Liver (tissue), 9 donors: ENCODE measurements around the gene UNC80. TPM values are rescaled to one million over a fixed set of nuclear protein-coding genes. Genes with fewer than 3 reads are reported as not detected.

Experiments used
- DNase-seq: peaks from one replicate; pipeline ENCODE4 v3.0.0-alpha.2; 2017; ENCODE audit warnings: low spot score
- H3K27ac ChIP-seq, 2 donors: one replicate each; pipeline ENCODE4 v1.7.0; 2013; ENCODE audit warnings: inconsistent platforms in 2 of 2, low read length in 2 of 2, control low read depth in 1 of 2, low read depth in 1 of 2, mild to moderate bottlenecking in 1 of 2
- H3K27me3 ChIP-seq, 4 donors: one replicate each; pipeline versions ENCODE4 v1.6.1 to v1.7.0; 2013; ENCODE audit warnings: low read length in 3 of 4, inconsistent platforms in 1 of 4, mild to moderate bottlenecking in 1 of 4, moderate library complexity in 1 of 4; ENCODE audit not compliant: control insufficient read depth in 4 of 4, insufficient read depth in 4 of 4
- H3K36me3 ChIP-seq, 4 donors: one replicate each; pipeline versions ENCODE4 v1.6.1 to v1.7.0; 2013; ENCODE audit warnings: low read length in 3 of 4, mild to moderate bottlenecking in 3 of 4, low read depth in 1 of 4, moderate library complexity in 1 of 4; ENCODE audit not compliant: control insufficient read depth in 4 of 4, insufficient read depth in 3 of 4
- H3K4me1 ChIP-seq, 4 donors: one replicate each; pipeline versions ENCODE4 v1.6.1 to v1.7.0; 2013; ENCODE audit warnings: low read length in 3 of 4, mild to moderate bottlenecking in 3 of 4, moderate library complexity in 1 of 4; ENCODE audit not compliant: control insufficient read depth in 4 of 4, insufficient read depth in 4 of 4
- H3K4me3 ChIP-seq, 3 donors: one replicate each; pipeline versions ENCODE4 v1.6.1 to v1.7.0; 2013; ENCODE audit warnings: low read length in 3 of 3, control low read depth in 1 of 3, low read depth in 1 of 3, mild to moderate bottlenecking in 1 of 3
- H3K9ac ChIP-seq, 2 donors: one replicate each; pipeline ENCODE4 v1.7.0; 2013; ENCODE audit warnings: low read length in 2 of 2, mild to moderate bottlenecking in 2 of 2, moderate library complexity in 2 of 2, control low read depth in 1 of 2, low read depth in 1 of 2
- H3K9me3 ChIP-seq, 4 donors: one replicate each; pipeline versions ENCODE4 v1.6.1 to v1.7.0; 2013; ENCODE audit warnings: low read length in 3 of 4; ENCODE audit not compliant: control insufficient read depth in 4 of 4
- EGR1 ChIP-seq, 2 donors: IDR thresholded peaks; 2 replicates each; pipeline ENCODE4 v1.6.1; 2016 to 2018; ENCODE audit warnings: antibody characterized with exemption in 2 of 2, low read depth in 2 of 2
- FOXA1 ChIP-seq: IDR thresholded peaks from 2 replicates; pipeline ENCODE4 v1.6.1; 2016; ENCODE audit warnings: antibody characterized with exemption
- FOXA2 ChIP-seq: IDR thresholded peaks from 2 replicates; pipeline ENCODE4 v1.6.1; 2016; ENCODE audit warnings: antibody characterized with exemption
- GABPA ChIP-seq, 2 donors: IDR thresholded peaks in 1 of 2; conservative IDR thresholded peaks in 1 of 2; 2 replicates each; pipeline ENCODE4 v1.6.1; 2016; ENCODE audit warnings: antibody characterized with exemption in 2 of 2, mild to moderate bottlenecking in 1 of 2, moderate library complexity in 1 of 2
- HNF4A ChIP-seq, 2 donors: conservative IDR thresholded peaks; 2 replicates each; pipeline ENCODE4 v1.6.1; 2016; ENCODE audit warnings: antibody characterized with exemption in 2 of 2, mild to moderate bottlenecking in 2 of 2
- HNF4G ChIP-seq: IDR thresholded peaks from 2 replicates; pipeline ENCODE4 v1.6.1; 2016; ENCODE audit warnings: antibody characterized with exemption
- JUND ChIP-seq, 2 donors: IDR thresholded peaks; 2 replicates each; pipeline ENCODE4 v1.6.1; 2016; ENCODE audit warnings: antibody characterized with exemption in 2 of 2
- NR2F2 ChIP-seq: IDR thresholded peaks from 2 replicates; pipeline ENCODE4 v1.6.1; 2016; ENCODE audit warnings: antibody characterized with exemption
- RXRA ChIP-seq, 2 donors: IDR thresholded peaks; 2 replicates each; pipeline ENCODE4 v1.6.1; 2017 to 2018; ENCODE audit warnings: antibody characterized with exemption in 2 of 2, mild to moderate bottlenecking in 1 of 2
- SP1 ChIP-seq: IDR thresholded peaks from 2 replicates; pipeline ENCODE4 v1.6.1; 2018; ENCODE audit warnings: antibody characterized with exemption, mild to moderate bottlenecking
- TAF1 ChIP-seq: conservative IDR thresholded peaks from 2 replicates; pipeline ENCODE4 v1.6.1; 2016; ENCODE audit warnings: antibody characterized with exemption, mild to moderate bottlenecking
- YY1 ChIP-seq: IDR thresholded peaks from 2 replicates; pipeline ENCODE4 v1.6.1; 2016; ENCODE audit warnings: antibody characterized with exemption, mild to moderate bottlenecking
- WGBS: extraction: QIAGEN DNeasy Blood & Tissue Kit; methylation state at CpG from one replicate; pipeline ENCODE4 v1.1.7; 2013; 5-methylcytosine and 5-hydroxymethylcytosine counted together
- polyA plus RNA-seq, 2 donors: library from polyadenylated mRNA; stranded (reverse) in 1 of 2; unstranded in 1 of 2; fragments of 200-250 nt in 1 of 2; fragments of >200 nt in 1 of 2; fragmentation: Nextera tagmentation in 1 of 2; extraction: Ambion mirVana in 1 of 2; gene quantifications; one replicate each; pipeline versions ENCODE4 v1.2.1 to v1.2.3, GENCODE V29; 2013 to 2015
- total RNA-seq, 2 donors: library from RNA; depleted of rRNA; stranded (reverse); fragments of >200 nt; gene quantifications; one replicate each; pipeline ENCODE4 v1.2.3, GENCODE V29; 2014
- TF ChIP-seq, protein P1 (sequence below): IDR thresholded peaks from 2 replicates; pipeline ENCODE4 v1.6.1; 2016; ENCODE audit warnings: antibody characterized with exemption, mild to moderate bottlenecking
- TF ChIP-seq, protein P2 (sequence below): IDR thresholded peaks from 2 replicates; pipeline ENCODE4 v1.6.1; 2016; ENCODE audit warnings: antibody characterized with exemption
- TF ChIP-seq, protein P3 (sequence below): IDR thresholded peaks from 2 replicates; pipeline ENCODE4 v1.6.1; 2016; ENCODE audit warnings: antibody characterized with exemption
- TF ChIP-seq, protein P4 (sequence below): IDR thresholded peaks from 2 replicates; pipeline ENCODE4 v1.6.1; 2016; ENCODE audit warnings: antibody characterized with exemption
- TF ChIP-seq, protein P5 (sequence below): fragments of 150-350 bp; IDR thresholded peaks from 2 replicates; pipeline ENCODE4 v1.5.1; 2017; ENCODE audit warnings: improper control_type of control experiment, low read depth, low read length; ENCODE audit not compliant: missing input control
- donor health status: healthy.
- donor health status: healthy.
- donor health status: healthy.
- donor health status: healthy.
- donor health status: healthy.

UNC80 gene
- total and polyA plus RNA-seq, 4 donors = under 0.01 to 0.05 (median 0.02) TPM; not detected in 1

DNA sequence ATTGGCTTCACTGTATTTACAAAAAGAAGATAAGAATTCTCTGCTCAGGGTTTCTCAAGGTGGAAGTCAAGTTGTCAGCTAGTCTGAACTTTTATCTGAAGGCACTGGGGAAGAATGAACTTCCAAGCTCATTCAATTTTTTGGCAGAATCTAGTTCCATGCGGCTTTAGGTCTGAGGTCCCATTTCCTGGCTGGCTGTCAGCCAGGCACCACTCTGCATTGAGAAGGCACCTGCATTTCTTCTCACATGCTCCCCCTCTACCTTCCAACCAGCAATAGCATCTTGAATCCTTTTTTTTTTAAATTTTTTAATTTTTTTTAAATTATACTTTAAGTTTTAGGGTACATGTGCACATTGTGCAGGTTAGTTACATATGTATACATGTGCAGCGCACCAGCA, 184.6 kb downstream of the UNC80 start:
- no peaks in the 10 kb centered on the region for H3K9me3 ChIP-seq
- H3K4me3 ChIP-seq = no peak overlapping the region
- 81% methylated on average over 2 of the region's 2 CpGs for WGBS
- DNase-seq = no peak
- no peaks in the 10 kb centered on the region for H3K27me3 ChIP-seq
- no peak overlapping the region for H3K27ac ChIP-seq
- TF ChIP-seq NR2F2 (no peak), GABPA (IDR thresholded peaks at IDR 0.05 in 1 of 2, conservative IDR thresholded peaks at IDR 0.05 in 1 of 2) (no peak), HNF4A (conservative IDR thresholded peaks at IDR 0.05) (no peak), YY1 (no peak), SP1 (no peak), TAF1 (no peak), HNF4G (no peak), FOXA2 (no peak), FOXA1 (no peak), JUND (IDR thresholded peaks at IDR 0.05) (no peak), EGR1 (IDR thresholded peaks at IDR 0.05; ENCODE audit: low read depth in 2 of 2) (no peak)
- TF ChIP-seq, protein P1, sequence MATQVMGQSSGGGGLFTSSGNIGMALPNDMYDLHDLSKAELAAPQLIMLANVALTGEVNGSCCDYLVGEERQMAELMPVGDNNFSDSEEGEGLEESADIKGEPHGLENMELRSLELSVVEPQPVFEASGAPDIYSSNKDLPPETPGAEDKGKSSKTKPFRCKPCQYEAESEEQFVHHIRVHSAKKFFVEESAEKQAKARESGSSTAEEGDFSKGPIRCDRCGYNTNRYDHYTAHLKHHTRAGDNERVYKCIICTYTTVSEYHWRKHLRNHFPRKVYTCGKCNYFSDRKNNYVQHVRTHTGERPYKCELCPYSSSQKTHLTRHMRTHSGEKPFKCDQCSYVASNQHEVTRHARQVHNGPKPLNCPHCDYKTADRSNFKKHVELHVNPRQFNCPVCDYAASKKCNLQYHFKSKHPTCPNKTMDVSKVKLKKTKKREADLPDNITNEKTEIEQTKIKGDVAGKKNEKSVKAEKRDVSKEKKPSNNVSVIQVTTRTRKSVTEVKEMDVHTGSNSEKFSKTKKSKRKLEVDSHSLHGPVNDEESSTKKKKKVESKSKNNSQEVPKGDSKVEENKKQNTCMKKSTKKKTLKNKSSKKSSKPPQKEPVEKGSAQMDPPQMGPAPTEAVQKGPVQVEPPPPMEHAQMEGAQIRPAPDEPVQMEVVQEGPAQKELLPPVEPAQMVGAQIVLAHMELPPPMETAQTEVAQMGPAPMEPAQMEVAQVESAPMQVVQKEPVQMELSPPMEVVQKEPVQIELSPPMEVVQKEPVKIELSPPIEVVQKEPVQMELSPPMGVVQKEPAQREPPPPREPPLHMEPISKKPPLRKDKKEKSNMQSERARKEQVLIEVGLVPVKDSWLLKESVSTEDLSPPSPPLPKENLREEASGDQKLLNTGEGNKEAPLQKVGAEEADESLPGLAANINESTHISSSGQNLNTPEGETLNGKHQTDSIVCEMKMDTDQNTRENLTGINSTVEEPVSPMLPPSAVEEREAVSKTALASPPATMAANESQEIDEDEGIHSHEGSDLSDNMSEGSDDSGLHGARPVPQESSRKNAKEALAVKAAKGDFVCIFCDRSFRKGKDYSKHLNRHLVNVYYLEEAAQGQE = no peak
- TF ChIP-seq, protein P2, sequence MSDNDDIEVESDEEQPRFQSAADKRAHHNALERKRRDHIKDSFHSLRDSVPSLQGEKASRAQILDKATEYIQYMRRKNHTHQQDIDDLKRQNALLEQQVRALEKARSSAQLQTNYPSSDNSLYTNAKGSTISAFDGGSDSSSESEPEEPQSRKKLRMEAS = no peak
- TF ChIP-seq, protein P3, sequence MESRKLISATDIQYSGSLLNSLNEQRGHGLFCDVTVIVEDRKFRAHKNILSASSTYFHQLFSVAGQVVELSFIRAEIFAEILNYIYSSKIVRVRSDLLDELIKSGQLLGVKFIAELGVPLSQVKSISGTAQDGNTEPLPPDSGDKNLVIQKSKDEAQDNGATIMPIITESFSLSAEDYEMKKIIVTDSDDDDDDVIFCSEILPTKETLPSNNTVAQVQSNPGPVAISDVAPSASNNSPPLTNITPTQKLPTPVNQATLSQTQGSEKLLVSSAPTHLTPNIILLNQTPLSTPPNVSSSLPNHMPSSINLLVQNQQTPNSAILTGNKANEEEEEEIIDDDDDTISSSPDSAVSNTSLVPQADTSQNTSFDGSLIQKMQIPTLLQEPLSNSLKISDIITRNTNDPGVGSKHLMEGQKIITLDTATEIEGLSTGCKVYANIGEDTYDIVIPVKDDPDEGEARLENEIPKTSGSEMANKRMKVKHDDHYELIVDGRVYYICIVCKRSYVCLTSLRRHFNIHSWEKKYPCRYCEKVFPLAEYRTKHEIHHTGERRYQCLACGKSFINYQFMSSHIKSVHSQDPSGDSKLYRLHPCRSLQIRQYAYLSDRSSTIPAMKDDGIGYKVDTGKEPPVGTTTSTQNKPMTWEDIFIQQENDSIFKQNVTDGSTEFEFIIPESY = no peak
- TF ChIP-seq, protein P4, sequence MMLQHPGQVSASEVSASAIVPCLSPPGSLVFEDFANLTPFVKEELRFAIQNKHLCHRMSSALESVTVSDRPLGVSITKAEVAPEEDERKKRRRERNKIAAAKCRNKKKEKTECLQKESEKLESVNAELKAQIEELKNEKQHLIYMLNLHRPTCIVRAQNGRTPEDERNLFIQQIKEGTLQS = no peak
- TF ChIP-seq, protein P5, sequence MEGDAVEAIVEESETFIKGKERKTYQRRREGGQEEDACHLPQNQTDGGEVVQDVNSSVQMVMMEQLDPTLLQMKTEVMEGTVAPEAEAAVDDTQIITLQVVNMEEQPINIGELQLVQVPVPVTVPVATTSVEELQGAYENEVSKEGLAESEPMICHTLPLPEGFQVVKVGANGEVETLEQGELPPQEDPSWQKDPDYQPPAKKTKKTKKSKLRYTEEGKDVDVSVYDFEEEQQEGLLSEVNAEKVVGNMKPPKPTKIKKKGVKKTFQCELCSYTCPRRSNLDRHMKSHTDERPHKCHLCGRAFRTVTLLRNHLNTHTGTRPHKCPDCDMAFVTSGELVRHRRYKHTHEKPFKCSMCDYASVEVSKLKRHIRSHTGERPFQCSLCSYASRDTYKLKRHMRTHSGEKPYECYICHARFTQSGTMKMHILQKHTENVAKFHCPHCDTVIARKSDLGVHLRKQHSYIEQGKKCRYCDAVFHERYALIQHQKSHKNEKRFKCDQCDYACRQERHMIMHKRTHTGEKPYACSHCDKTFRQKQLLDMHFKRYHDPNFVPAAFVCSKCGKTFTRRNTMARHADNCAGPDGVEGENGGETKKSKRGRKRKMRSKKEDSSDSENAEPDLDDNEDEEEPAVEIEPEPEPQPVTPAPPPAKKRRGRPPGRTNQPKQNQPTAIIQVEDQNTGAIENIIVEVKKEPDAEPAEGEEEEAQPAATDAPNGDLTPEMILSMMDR = no peak
- peaks cover 0 to 2% (median 0%) of the 10 kb centered on the region in 4 donors for H3K4me1 ChIP-seq
- no peak overlapping the region for H3K9ac ChIP-seq
- no peaks in the 10 kb centered on the region for H3K36me3 ChIP-seq

DNA sequence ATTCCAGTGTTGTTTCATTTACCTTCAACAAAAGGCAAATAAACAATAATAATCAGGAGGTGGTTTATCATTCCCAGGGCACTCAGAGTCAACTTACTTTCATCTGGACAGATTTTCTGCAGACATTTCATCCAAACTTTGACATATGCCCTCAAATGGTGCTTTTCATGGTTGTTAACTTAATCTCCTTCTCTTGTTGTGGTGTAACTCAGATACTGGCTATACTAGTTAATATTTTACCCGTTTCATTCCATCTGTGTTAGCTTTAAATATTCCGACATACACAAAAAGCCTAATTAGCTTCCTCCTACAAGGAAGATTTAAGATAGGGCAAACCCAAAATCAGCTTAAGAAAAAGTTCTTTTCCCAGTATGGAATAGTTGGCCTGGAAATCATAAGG, 186.4 kb downstream of the UNC80 start:
- Histone ChIP-seq H3K36me3 (no peaks in the 10 kb centered on the region), H3K4me3 (no peak overlapping the region), H3K9me3 (no peaks in the 10 kb centered on the region), H3K27ac (no peak overlapping the region), H3K4me1 (peaks cover 0 to 2% (median 1%) of the 10 kb centered on the region in 4 donors), H3K27me3 (no peaks in the 10 kb centered on the region), H3K9ac (no peak overlapping the region)
- 57% methylated on average over 2 of the region's 2 CpGs for WGBS
- no peak for DNase-seq
- TF ChIP-seq EGR1 (IDR thresholded peaks at IDR 0.05; ENCODE audit: low read depth in 2 of 2) = no peak
- TF ChIP-seq HNF4A (conservative IDR thresholded peaks at IDR 0.05) = no peak
- no peak for TF ChIP-seq FOXA2
- no peak for TF ChIP-seq SP1
- TF ChIP-seq, protein P3 = no peak
- TF ChIP-seq, protein P5 = no peak
- no peak for TF ChIP-seq HNF4G
- TF ChIP-seq, protein P4 = no peak
- TF ChIP-seq, protein P2 = no peak
- TF ChIP-seq YY1 = no peak
- TF ChIP-seq RXRA (IDR thresholded peaks at IDR 0.05) = no peak
